HepG2 (cell line): ENCODE measurements around the gene CTAG1A. TPM values are rescaled to one million over a fixed set of nuclear protein-coding genes. Genes with fewer than 3 reads are reported as not detected.

ENCODE experiments used
- ATAC-seq: fragments of 200-7000 bp; cut with Tn5 transposase; 3 replicates; pipeline ENCODE4 v1.9.1; 2020; ENCODE audit warnings: mild to moderate bottlenecking, moderate library complexity
- BruUV-seq: library from RNA; stranded (reverse); fragments of 400-500 nt; replicated peaks from 2 replicates; lab custom pipeline; 2021; lab: Mats Ljungman, UMichigan
- CTCF ChIA-PET: fragments of 300-600 bp; formaldehyde crosslinking; extraction: SDS; loops from one replicate; lab custom pipeline; 2021; ENCODE audit warnings: low total read pairs, inconsistent platforms, low intra/inter-chr PET ratio; lab: Yijun Ruan, JAX
- POLR2A ChIA-PET: fragments of 350-600 bp; sonication (Branson Sonifier 250); formaldehyde crosslinking; loops from one replicate; lab custom pipeline; 2020; ENCODE audit warnings: antibody characterized with exemption, inconsistent platforms; lab: Yijun Ruan, JAX
- DNase-seq: peaks from one replicate; pipeline ENCODE4 v3.0.0-alpha.2; 2015; ENCODE audit warnings: low spot score
- FAIRE-seq: peaks from 3 replicates; lab custom pipeline; 2011; peaks lifted over from hg19 to GRCh38; lab: Jason Lieb, UNC
- H2AFZ ChIP-seq: one replicate; pipeline ENCODE4 v1.6.1; 2011; ENCODE audit warnings: low read length, inconsistent platforms
- H3K27ac ChIP-seq: fragments of 300-600 bp; 3 replicates; pipeline ENCODE4 v1.8.0; 2011; ENCODE audit warnings: mixed run types, mild to moderate bottlenecking, mixed read lengths, low read length, inconsistent platforms; ENCODE audit not compliant: insufficient read depth; ENCODE audit errors: extremely low read length
- H3K27me3 ChIP-seq, 2 experiments: fragments of 200-600 bp in 1 of 2; 2 replicates in 1 of 2; 3 replicates in 1 of 2; pipeline versions ENCODE4 v1.6.0 to v1.8.0; 2011; ENCODE audit warnings: low read length in 2 of 2, mild to moderate bottlenecking in 2 of 2, moderate library complexity in 2 of 2, inconsistent platforms in 1 of 2; ENCODE audit not compliant: insufficient read depth in 2 of 2, control insufficient read depth in 1 of 2
- H3K36me3 ChIP-seq, 2 experiments: fragments of 200-600 bp in 1 of 2; replicated peaks in 1 of 2; 2 replicates in 1 of 2; 3 replicates in 1 of 2; pipeline versions ENCODE4 v1.5.1 to v1.8.0; 2011; ENCODE audit warnings: low read length in 2 of 2, inconsistent platforms in 1 of 2; ENCODE audit not compliant: insufficient read depth in 2 of 2, control insufficient read depth in 1 of 2
- H3K4me1 ChIP-seq: 2 replicates; pipeline ENCODE4 v1.5.1; 2012; ENCODE audit warnings: low read length, inconsistent platforms; ENCODE audit not compliant: insufficient read depth
- H3K4me2 ChIP-seq: 2 replicates; pipeline ENCODE4 v1.6.0; 2011; ENCODE audit warnings: low read depth, low read length, inconsistent platforms
- H3K4me3 ChIP-seq, 3 experiments: fragments of 200-600 bp in 1 of 3; sonication (generic), shearing (Covaris generic) in 1 of 3; replicated peaks in 1 of 3; 2 replicates each; pipeline ENCODE4 v1.5.1; 2011 to 2016; ENCODE audit warnings: low read length in 3 of 3, inconsistent platforms in 2 of 3, low read depth in 2 of 3, mild to moderate bottlenecking in 2 of 3, control low read depth in 1 of 3, mixed read lengths in 1 of 3; ENCODE audit not compliant: insufficient read depth in 1 of 3
- H3K79me2 ChIP-seq: one replicate; pipeline ENCODE4 v1.6.1; 2011; ENCODE audit warnings: low read length, inconsistent platforms; ENCODE audit not compliant: insufficient read depth
- H3K9ac ChIP-seq: 2 replicates; pipeline ENCODE4 v1.6.0; 2011; ENCODE audit warnings: mild to moderate bottlenecking, low read depth, low read length, inconsistent platforms; ENCODE audit not compliant: insufficient read depth
- H3K9me3 ChIP-seq: 2 replicates; pipeline ENCODE4 v1.5.1; 2012; ENCODE audit warnings: mild to moderate bottlenecking, low read length
- H4K20me1 ChIP-seq: 2 replicates; pipeline ENCODE4 v1.6.0; 2011; ENCODE audit warnings: inconsistent platforms, mild to moderate bottlenecking, low read length, moderate library complexity; ENCODE audit not compliant: insufficient read depth
- CBFB ChIP-seq: sonication (generic); formaldehyde crosslinking; IDR thresholded peaks from 2 replicates; pipeline ENCODE4 v1.4.0; 2020; ENCODE audit warnings: missing genetic modification reagents
- CCAR2 ChIP-seq: fragments of 200-400 bp; formaldehyde crosslinking; optimal IDR thresholded peaks from 2 replicates; pipeline ENCODE3; 2018; ENCODE audit warnings: low read depth, mild to moderate bottlenecking, low read length, moderate library complexity
- HHEX ChIP-seq: IDR thresholded peaks from 2 replicates; pipeline ENCODE4 v1.6.1; 2016; ENCODE audit warnings: control low read depth
- SETDB1 ChIP-seq: sonication (generic); formaldehyde crosslinking; IDR thresholded peaks from 2 replicates; pipeline ENCODE4 v1.5.1; 2020; ENCODE audit warnings: missing genetic modification reagents, mild to moderate bottlenecking, borderline replicate concordance
- ZFP36L1 ChIP-seq: sonication (generic); formaldehyde crosslinking; IDR thresholded peaks from 2 replicates; pipeline ENCODE4 v1.8.0; 2022; ENCODE audit warnings: mild to moderate bottlenecking, missing genetic modification reagents, moderate library complexity
- ZNF263 ChIP-seq: sonication (generic); formaldehyde crosslinking; IDR thresholded peaks from 2 replicates; pipeline ENCODE4 v1.4.0; 2020; ENCODE audit warnings: missing genetic modification reagents
- ZNF329 ChIP-seq: sonication (generic); formaldehyde crosslinking; IDR thresholded peaks from 2 replicates; pipeline ENCODE4 v1.9.0; 2021; ENCODE audit warnings: low read depth, mild to moderate bottlenecking, missing genetic modification reagents
- ZNF724P ChIP-seq: sonication (generic); formaldehyde crosslinking; IDR thresholded peaks from 2 replicates; pipeline ENCODE4 v1.8.0; 2022; ENCODE audit warnings: missing genetic modification reagents, borderline replicate concordance
- ZSCAN31 ChIP-seq: sonication (generic); formaldehyde crosslinking; IDR thresholded peaks from 2 replicates; pipeline ENCODE4 v1.5.0; 2020; ENCODE audit warnings: low read depth, mild to moderate bottlenecking, missing genetic modification reagents
- WGBS: methylation state at CpG from one replicate; pipeline ENCODE4 v1.1.6; 2017; ENCODE audit warnings: low lambda C conversion rate; 5-methylcytosine and 5-hydroxymethylcytosine counted together
- in situ Hi-C: cut with HindIII; loops from 2 replicates; pipeline ENCODE4 v1.10.0; 2017; ENCODE audit warnings: low pct_unique_long_range_greater_than_20kb; ENCODE audit not compliant: extremely low pct_ligation_motif_present
- intact Hi-C: fragments of 100-400 bp; cut with micrococcal nuclease; formaldehyde crosslinking; loops from one replicate; pipeline ENCODE4 v1.10.0; 2022; ENCODE audit not compliant: unreplicated experiment
- polyA plus RNA-seq, 8 experiments: library from polyadenylated mRNA; depleted of rRNA in 3 of 8; stranded (reverse) in 7 of 8; unstranded in 1 of 8; fragments of >200 nt; fragmentation: Illumina TruSeq in 4 of 8; extraction: Trizol in 4 of 8; gene quantifications; 2 replicates each; pipeline versions ENCODE4 v1.2.1 to v1.2.3, GENCODE V29; 2011 to 2016; ENCODE audit warnings: low read depth in 4 of 8, missing spikeins in 1 of 8, mixed read lengths in 1 of 8; ENCODE audit not compliant: insufficient read depth in 1 of 8
- total RNA-seq, 5 experiments: library from RNA; depleted of rRNA; stranded (reverse); fragments of >200 nt; fragmentation: Illumina TruSeq; extraction: Trizol; gene quantifications; 2 replicates each; pipeline ENCODE4 v1.2.3, GENCODE V29; 2016; ENCODE audit warnings: low read depth in 1 of 5
- TF ChIP-seq, protein P1 (sequence below): sonication (generic); formaldehyde crosslinking; IDR thresholded peaks from 2 replicates; pipeline ENCODE4 v1.4.0; 2020; ENCODE audit warnings: missing genetic modification reagents, borderline replicate concordance
- TF ChIP-seq, protein P2 (sequence below): sonication (generic); formaldehyde crosslinking; IDR thresholded peaks from 2 replicates; pipeline ENCODE4 v1.9.0; 2022; ENCODE audit warnings: low read depth, missing genetic modification reagents
- TF ChIP-seq, protein P3 (sequence below): sonication (generic); formaldehyde crosslinking; IDR thresholded peaks from 2 replicates; pipeline ENCODE4 v1.4.0; 2020; ENCODE audit warnings: missing genetic modification reagents, mild to moderate bottlenecking, borderline replicate concordance

Gene CTAG1A
- total and polyA plus RNA-seq, 2 of the 13 experiments (the other 11 are each of a cell fraction or from before 2014, with no cell fraction given), result not detected

DNA sequence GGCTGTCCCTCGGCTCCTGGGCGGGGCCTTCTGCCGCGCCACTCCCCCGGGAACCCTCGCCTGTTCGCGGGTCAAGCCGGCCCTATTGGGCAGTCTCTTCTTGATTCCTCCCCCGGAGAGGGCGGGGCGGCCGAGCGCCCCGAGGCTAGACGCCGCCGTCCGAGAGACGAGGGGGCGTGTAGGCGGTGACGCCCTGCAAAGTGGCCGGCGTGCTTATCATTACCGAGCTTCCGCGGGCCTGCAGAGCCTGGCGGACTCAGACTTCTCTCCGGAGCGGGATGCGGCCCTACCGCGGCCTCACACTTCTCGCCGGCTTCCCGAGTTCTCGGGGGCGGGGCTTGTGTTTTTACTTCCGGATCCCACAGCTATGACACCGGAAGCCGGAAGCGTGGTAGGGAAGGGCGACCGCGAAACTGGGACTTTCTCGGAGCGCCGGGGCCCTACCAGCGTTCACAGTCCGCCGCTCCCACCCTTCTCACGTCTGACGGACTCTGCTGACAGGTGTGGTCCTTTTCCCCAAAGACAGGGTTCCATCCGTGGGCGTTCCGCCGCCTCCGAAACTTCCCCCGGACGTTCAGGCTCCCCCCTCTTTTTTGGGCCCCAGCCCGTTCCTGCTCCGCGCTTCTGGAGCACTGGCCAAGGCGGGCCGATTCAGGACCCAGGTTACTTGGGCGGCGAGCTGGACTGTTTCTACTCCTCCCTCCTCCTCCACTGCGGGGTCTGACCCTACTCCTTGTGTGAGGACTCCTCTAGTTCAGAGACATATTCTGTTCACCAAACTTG lies 37.5 kb upstream of the CTAG1A start, which contains the start of gene IKBKG (continued):
- TF ChIP-seq, protein P1, sequence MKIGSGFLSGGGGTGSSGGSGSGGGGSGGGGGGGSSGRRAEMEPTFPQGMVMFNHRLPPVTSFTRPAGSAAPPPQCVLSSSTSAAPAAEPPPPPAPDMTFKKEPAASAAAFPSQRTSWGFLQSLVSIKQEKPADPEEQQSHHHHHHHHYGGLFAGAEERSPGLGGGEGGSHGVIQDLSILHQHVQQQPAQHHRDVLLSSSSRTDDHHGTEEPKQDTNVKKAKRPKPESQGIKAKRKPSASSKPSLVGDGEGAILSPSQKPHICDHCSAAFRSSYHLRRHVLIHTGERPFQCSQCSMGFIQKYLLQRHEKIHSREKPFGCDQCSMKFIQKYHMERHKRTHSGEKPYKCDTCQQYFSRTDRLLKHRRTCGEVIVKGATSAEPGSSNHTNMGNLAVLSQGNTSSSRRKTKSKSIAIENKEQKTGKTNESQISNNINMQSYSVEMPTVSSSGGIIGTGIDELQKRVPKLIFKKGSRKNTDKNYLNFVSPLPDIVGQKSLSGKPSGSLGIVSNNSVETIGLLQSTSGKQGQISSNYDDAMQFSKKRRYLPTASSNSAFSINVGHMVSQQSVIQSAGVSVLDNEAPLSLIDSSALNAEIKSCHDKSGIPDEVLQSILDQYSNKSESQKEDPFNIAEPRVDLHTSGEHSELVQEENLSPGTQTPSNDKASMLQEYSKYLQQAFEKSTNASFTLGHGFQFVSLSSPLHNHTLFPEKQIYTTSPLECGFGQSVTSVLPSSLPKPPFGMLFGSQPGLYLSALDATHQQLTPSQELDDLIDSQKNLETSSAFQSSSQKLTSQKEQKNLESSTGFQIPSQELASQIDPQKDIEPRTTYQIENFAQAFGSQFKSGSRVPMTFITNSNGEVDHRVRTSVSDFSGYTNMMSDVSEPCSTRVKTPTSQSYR (CRISPR knock-in tag), result no peak
- TF ChIP-seq ZNF329 (no peak), CBFB (CRISPR knock-in tag) (no peak), CCAR2 (no peak), SETDB1 (CRISPR knock-in tag) (no peak)
- TF ChIP-seq, protein P2, sequence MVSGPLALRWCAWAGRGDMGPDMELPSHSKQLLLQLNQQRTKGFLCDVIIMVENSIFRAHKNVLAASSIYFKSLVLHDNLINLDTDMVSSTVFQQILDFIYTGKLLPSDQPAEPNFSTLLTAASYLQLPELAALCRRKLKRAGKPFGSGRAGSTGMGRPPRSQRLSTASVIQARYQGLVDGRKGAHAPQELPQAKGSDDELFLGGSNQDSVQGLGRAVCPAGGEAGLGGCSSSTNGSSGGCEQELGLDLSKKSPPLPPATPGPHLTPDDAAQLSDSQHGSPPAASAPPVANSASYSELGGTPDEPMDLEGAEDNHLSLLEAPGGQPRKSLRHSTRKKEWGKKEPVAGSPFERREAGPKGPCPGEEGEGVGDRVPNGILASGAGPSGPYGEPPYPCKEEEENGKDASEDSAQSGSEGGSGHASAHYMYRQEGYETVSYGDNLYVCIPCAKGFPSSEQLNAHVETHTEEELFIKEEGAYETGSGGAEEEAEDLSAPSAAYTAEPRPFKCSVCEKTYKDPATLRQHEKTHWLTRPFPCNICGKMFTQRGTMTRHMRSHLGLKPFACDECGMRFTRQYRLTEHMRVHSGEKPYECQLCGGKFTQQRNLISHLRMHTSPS (CRISPR knock-in tag), result no peak

DNA sequence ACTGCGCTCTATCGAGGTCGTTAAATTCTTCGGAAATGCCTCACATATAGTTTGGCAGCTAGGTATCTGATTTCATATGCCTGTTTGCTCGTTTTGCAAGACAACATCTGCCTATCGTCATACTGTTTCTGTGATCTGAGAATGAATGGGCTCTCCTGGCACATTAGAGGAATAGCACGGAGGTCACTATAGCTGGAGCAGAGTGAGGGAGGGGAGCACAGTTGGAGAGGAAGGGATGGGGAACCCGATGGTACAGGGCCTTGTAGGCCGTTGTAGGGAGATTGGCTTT lies 37.0 kb upstream of the CTAG1A start:
- Histone ChIP-seq H3K4me1 (peaks cover 25% of the 10 kb centered on the region), H3K4me3 (peak overlapping the region; percentile 81 to 86 (median 85)), H3K27me3 (no peaks in the 10 kb centered on the region; a peak in 1 of 5 replicates), H3K9ac (peak overlapping the region; percentile 79), H4K20me1 (peaks cover 28% of the 10 kb centered on the region), H3K36me3 (peaks cover 3 to 9% of the 10 kb centered on the region in 2 experiments; a peak in 2 of 5 replicates), H2AFZ (no peak overlapping the region), H3K27ac (peak overlapping the region; percentile 82)
- CTCF ChIA-PET, result no interaction called here
- in situ Hi-C loops, result loop anchor here (25.0 kb wide), 1 partner anchor 136 kb away; the partner anchor contains the start of genes DNASE1L1 and TAFAZZIN
- POLR2A ChIA-PET, result interaction anchor here (0.7 kb wide), 1 partner anchor 215 kb away, joined by 3 read pairs; the partner anchor contains the start of gene DKC1
- intact Hi-C loops, result no loop called here
- ATAC-seq, result no peak
- TF ChIP-seq, protein P3, sequence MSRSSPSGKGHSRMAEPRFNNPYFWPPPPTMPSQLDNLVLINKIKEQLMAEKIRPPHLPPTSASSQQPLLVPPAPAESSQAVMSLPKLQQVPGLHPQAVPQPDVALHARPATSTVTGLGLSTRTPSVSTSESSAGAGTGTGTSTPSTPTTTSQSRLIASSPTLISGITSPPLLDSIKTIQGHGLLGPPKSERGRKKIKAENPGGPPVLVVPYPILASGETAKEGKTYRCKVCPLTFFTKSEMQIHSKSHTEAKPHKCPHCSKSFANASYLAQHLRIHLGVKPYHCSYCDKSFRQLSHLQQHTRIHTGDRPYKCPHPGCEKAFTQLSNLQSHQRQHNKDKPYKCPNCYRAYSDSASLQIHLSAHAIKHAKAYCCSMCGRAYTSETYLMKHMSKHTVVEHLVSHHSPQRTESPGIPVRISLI, result no peak
- TF ChIP-seq ZNF263 (CRISPR knock-in tag) (0 out of 2 replicates have a peak, but pooled peaks have one; percentile 27), ZNF724P (CRISPR knock-in tag) (no peak), HHEX (CRISPR knock-in tag) (no peak), ZFP36L1 (no peak), ZSCAN31 (CRISPR knock-in tag) (no peak)
- TF ChIP-seq, all 625 proteins: peak for 1
- Histone ChIP-seq H3K4me2 (peak overlapping the region; percentile 89), H3K79me2 (peaks cover 43% of the 10 kb centered on the region), H3K9me3 (no peaks in the 10 kb centered on the region)
- WGBS, result 4% methylated on average over 8 of the region's 9 CpGs
- no TSS peak for BruUV-seq
- DNase-seq (no peak), FAIRE-seq (no peak)
